Hindlimb muscle (tissue), 1 donor: ENCODE measurements around the gene ZNF750. TPM values are rescaled to one million over a fixed set of nuclear protein-coding genes. Genes with fewer than 3 reads are reported as not detected.

Experiments
- DNase-seq: peaks from one replicate; pipeline ENCODE4 v3.0.0-alpha.2; 2013
- polyA plus RNA-seq: library from polyadenylated mRNA; unstranded; fragments of 120-200 nt; gene quantifications from one replicate; pipeline ENCODE4 v1.2.1, GENCODE V29; 2013; ENCODE audit not compliant: insufficient read length

The ZNF750 gene
- polyA plus RNA-seq, 1 donor = 0.85 TPM

- no peak for DNase-seq
Observed at GRCh38 chr17:82835122-82835521, 4.7 kb downstream of the ZNF750 start.

- DNase-seq = no peak
Observed at GRCh38 chr17:82832881-82833475, 6.8 kb downstream of the ZNF750 start.

DNA sequence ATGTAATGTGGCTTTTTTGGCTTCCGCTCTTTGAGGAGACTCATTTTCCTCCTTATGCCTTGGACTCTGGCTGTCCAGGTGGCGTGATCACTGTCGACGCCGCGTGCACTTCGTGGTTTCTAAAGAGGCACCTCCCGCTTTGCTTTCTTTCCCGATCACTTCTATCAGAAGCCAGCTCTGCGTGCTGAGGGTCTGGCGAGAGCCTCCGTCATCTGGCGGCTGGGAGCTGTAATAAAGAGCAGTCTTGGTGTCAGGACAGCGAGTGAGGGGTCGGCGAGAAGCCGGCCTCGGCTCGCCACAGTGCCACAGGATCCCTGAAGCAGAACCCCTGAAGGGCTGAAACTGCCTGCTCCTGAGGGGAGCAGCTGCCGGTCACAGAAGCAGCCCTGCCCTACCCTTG, 7.4 kb downstream of the ZNF750 start:
- DNase-seq = no peak

- no peak for DNase-seq
Observed at GRCh38 chr17:82831818-82832200, 8.0 kb downstream of the ZNF750 start.

GRCh38 chr17:82831041-82831817, 8.6 kb downstream of the ZNF750 start:
- DNase-seq = no peak

GRCh38 chr17:82830249-82830661, 9.6 kb downstream of the ZNF750 start:
- peak; percentile 63 for DNase-seq

- DNase-seq = no peak
Observed at GRCh38 chr17:82828875-82829487, 10.8 kb downstream of the ZNF750 start.

- no peak for DNase-seq
Observed at GRCh38 chr17:82826956-82827355, 12.9 kb downstream of the ZNF750 start.

GRCh38 chr17:82826211-82826610, 13.6 kb downstream of the ZNF750 start:
- DNase-seq = no peak

GRCh38 chr17:82825540-82826124, 14.2 kb downstream of the ZNF750 start:
- no peak for DNase-seq

GRCh38 chr17:82823004-82823403, 16.8 kb downstream of the ZNF750 start:
- DNase-seq = no peak

DNA sequence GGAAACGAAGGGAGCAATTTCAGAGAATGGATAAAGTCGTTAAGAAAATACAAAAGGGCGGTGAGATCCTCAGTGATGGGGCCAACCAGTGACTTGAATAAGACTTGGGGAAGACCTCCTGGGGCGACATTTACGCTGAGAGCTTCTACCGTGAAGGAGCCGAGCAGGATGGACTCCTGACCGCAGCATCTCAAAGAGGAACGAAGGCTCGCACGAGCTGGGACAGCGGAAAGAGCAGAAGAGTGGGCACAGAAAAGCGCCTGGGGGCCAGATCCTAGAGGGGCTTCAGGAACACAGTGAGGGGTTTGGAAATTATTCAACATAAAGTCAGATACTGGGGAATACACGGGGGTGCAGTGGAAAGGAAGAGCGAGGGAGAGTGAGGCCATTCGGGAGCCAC, 17.5 kb downstream of the ZNF750 start:
- DNase-seq = no peak

DNA sequence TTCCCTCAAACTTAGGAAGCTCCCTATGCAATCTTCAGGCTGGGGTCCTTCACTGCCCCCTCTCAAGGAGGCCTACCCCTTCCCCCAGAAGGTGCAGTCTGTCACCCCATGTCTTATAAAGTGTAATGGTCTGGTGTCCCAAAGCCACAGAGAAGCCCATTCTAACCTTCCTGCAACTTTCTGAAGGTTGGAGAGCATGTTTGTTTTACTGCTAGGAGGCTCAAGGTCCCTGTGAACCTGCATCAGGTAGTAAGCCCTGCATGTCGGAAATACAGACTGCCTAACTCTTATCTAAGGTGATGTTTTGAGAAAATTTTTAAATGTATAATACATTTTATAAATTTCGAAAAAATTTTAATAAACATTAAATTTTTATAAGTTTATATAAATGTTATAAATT, 18.3 kb downstream of the ZNF750 start:
- DNase-seq = no peak

GRCh38 chr17:82820278-82821251, 19.3 kb downstream of the ZNF750 start:
- no peak for DNase-seq

DNA sequence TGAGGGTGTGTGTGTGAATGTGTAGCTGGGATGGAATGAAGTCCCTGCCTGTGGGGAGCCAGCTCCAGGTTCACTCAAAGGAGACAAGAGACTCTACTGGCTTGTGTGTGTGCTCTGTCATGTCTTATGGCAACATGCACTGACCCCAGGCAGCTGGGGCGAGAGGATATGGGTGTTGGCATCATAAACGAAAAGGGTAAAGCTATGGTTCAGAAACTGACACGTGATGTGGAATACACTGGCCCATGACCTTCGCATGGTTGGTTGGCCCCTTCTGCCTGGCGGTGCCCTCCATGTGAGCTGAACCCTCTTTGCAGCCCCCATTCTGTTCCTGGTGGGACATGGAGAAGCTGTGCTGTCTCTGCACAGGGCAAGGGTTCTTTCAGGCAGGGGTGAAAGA, 21.9 kb downstream of the ZNF750 start:
- no peak for DNase-seq

GRCh38 chr17:82816358-82816757, 23.5 kb downstream of the ZNF750 start:
- no peak for DNase-seq

DNA sequence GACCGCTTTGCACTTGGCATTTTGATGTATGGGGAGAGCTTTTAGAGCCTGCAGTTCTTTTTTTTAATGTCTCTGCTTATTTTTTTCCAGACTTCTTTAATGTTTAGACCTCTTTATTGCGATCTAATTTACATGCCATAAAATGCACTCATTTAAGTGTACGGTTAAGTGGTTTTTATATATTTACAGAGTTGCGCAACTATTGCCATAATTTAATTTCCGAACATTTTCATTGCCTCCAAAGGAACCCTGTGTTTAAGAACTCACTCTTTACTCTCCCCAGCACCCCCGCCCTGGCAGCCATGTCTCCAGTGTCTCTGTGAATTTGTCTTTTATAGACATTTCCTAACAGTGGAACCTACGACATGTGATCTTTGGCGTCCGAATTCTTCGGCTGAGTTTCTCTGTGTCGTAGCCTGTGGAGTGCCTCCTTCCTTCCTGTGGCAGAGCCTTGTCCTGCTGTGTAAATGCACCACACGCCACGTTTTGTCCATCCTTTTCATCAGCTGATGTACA, 24.0 kb downstream of the ZNF750 start:
- DNase-seq = no peak

DNA sequence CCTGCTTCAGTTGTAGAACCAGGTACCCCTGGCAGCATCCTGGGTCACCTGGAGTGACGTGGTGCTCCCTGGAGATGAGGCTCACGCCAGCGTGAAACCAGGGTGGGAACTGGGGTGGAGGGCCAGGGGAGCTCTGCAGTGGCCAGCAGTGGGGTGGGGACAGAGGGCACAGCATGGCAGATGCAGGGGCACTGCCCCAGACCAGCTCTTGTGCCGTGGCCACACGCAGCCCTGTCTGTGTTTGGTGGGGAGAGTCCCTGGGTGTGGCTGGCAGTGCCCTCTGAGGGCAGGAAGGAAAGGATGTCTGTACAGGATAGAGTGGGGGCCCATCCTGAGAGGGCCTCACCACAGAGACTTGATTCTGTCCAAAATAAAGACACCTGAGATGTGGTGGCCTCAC, 24.5 kb downstream of the ZNF750 start:
- DNase-seq = no peak

DNA sequence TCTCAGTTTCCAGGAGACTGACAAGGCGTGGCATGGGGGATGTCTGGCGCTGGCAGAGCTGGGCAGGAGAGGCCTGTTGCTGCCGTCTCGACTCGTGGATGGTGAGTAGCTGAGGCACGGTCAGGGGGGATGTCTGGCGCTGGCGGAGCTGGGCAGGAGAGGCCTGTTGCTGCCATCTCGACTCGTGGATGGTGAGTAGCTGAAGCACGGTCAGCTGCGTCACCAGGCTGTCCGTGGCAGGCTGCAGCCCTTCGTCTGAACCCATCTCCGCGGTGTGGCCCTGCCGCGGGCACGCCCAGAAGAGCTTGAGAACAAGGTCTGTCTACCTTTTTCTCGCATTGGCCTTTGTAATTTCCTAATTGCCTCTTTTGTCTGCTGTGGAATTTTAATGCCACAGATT, 25.0 kb downstream of the ZNF750 start:
- no peak for DNase-seq

- no peak for DNase-seq
Observed at GRCh38 chr17:82813299-82814051, 26.3 kb downstream of the ZNF750 start.

DNA sequence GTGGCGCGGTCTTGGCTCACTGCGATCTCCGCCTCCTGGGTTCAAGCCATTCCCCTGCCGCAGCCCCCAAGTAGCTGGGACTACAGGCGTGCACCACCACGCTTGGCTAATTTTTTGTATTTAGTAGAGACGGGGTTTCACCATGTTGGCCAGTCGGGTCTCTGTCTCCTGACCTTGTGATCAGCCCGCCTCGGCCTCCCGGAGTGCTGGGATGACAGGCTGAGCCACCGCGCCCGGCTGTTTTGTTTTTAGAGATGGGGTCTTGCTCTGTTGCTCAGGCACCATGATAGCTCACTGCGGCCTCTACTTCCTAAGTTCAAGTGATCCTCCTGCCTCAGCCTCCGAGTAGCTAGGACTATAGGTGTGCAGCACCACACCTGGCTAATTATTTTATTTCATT, 27.2 kb downstream of the ZNF750 start:
- DNase-seq = no peak
